OCI-LY3 (cell line): ENCODE measurements around the gene ARID5B.

Source experiments
- H2AFZ ChIP-seq: fragments of 200-600, 300-600 bp; shearing (Covaris generic); 2 replicates; pipeline ENCODE4 v1.6.0; 2014; ENCODE audit warnings: antibody characterized with exemption, low read depth, low read length
- H3K27ac ChIP-seq: fragments of 200-600, 300-600 bp; sonication (generic); 2 replicates; pipeline ENCODE4 v1.5.1; 2014; ENCODE audit warnings: mild to moderate bottlenecking, low read length, moderate library complexity, mixed read lengths
- H3K27me3 ChIP-seq: fragments of 200-600, 300-600 bp; sonication (generic); 2 replicates; pipeline ENCODE4 v1.6.1; 2014; ENCODE audit warnings: low read depth, low read length, mixed read lengths
- H3K36me3 ChIP-seq: fragments of 200-600, 300-600 bp; sonication (generic); replicated peaks from 2 replicates; pipeline ENCODE3; 2014; ENCODE audit warnings: low read depth, low read length, mixed read lengths
- H3K4me1 ChIP-seq: fragments of 300-600, 200-600 bp; sonication (generic); 2 replicates; pipeline ENCODE4 v1.6.1; 2014; ENCODE audit warnings: low read length, mixed read lengths
- H3K4me2 ChIP-seq: fragments of 200-600, 300-600 bp; sonication (generic); 2 replicates; pipeline ENCODE4 v1.6.1; 2014; ENCODE audit warnings: low read length, mixed read lengths
- H3K4me3 ChIP-seq: fragments of 300-600, 200-600 bp; sonication (generic); 2 replicates; pipeline ENCODE4 v1.5.1; 2014; ENCODE audit warnings: antibody characterized with exemption, mild to moderate bottlenecking, low read length, moderate library complexity
- H3K79me2 ChIP-seq: fragments of 300-600, 200-600 bp; shearing (Covaris generic); 2 replicates; pipeline ENCODE4 v1.6.1; 2014; ENCODE audit warnings: mild to moderate bottlenecking, low read length, mixed read lengths
- H3K9ac ChIP-seq: fragments of 300-600, 200-600 bp; shearing (Covaris generic); 2 replicates; pipeline ENCODE4 v1.6.0; 2014; ENCODE audit warnings: mild to moderate bottlenecking, low read length, moderate library complexity
- H3K9me3 ChIP-seq: fragments of 200-600, 300-600 bp; shearing (Covaris generic); 2 replicates; pipeline ENCODE4 v1.6.1; 2014; ENCODE audit warnings: low read length, mixed read lengths; ENCODE audit not compliant: insufficient read depth
- H4K20me1 ChIP-seq: fragments of 200-600, 300-600 bp; sonication (generic); 2 replicates; pipeline ENCODE4 v1.6.1; 2016; ENCODE audit warnings: low read length, mixed read lengths; ENCODE audit not compliant: insufficient read depth
- EZH2phosphoT487 ChIP-seq: fragments of 200-600 bp; shearing (Covaris generic); IDR thresholded peaks from 2 replicates; pipeline ENCODE4 v1.6.1; 2018; ENCODE audit warnings: antibody characterized with exemption, mixed run types, low read depth
- TF ChIP-seq, protein P1 (sequence below): fragments of 200-600, 300-600 bp; sonication (generic); IDR thresholded peaks from 2 replicates; pipeline ENCODE4 v1.5.1; 2014; ENCODE audit warnings: antibody characterized with exemption, low read length, low read depth

The ARID5B gene

GRCh38 chr10:61962971-61963370 lies 61.5 kb downstream of the ARID5B start:
- no peak overlapping the region for H3K27ac ChIP-seq
- peaks cover 7% of the 10 kb centered on the region; the same call in 1 of the 2 replicates for H3K9me3 ChIP-seq
- H3K4me3 ChIP-seq: no peak overlapping the region
- H3K27me3 ChIP-seq: no peaks in the 10 kb centered on the region
- H3K36me3 ChIP-seq: peaks cover 3% of the 10 kb centered on the region
- H2AFZ ChIP-seq: no peak overlapping the region
- H3K4me2 ChIP-seq: 0 out of 2 replicates have a peak overlapping the region, but pooled peaks have one; percentile 5
- H3K9ac ChIP-seq: no peak overlapping the region
- no peaks in the 10 kb centered on the region for H4K20me1 ChIP-seq
- no peak for TF ChIP-seq EZH2phosphoT487
- TF ChIP-seq, protein P1, sequence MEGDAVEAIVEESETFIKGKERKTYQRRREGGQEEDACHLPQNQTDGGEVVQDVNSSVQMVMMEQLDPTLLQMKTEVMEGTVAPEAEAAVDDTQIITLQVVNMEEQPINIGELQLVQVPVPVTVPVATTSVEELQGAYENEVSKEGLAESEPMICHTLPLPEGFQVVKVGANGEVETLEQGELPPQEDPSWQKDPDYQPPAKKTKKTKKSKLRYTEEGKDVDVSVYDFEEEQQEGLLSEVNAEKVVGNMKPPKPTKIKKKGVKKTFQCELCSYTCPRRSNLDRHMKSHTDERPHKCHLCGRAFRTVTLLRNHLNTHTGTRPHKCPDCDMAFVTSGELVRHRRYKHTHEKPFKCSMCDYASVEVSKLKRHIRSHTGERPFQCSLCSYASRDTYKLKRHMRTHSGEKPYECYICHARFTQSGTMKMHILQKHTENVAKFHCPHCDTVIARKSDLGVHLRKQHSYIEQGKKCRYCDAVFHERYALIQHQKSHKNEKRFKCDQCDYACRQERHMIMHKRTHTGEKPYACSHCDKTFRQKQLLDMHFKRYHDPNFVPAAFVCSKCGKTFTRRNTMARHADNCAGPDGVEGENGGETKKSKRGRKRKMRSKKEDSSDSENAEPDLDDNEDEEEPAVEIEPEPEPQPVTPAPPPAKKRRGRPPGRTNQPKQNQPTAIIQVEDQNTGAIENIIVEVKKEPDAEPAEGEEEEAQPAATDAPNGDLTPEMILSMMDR: no peak
- peaks cover 49% of the 10 kb centered on the region for H3K4me1 ChIP-seq
- no peaks in the 10 kb centered on the region for H3K79me2 ChIP-seq

DNA sequence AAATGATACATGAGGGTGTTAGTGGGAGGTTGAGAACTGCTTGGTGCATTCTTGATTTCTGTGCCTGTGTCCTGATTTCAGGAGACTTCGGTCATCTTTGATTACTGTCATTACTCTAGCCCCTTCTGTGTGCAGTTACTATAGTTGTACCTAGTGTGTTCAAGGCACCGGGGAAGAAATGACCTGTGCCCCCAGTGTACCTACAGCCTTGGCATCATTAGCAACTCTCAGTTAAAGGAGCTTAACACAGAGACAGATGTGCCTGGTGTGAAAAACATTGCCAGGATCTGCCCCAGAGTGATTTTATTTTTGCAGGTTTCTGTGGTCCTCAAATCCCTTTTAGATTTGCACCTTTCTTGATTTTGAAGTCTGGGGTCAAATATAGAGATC lies 62.2 kb downstream of the ARID5B start:
- H3K36me3 ChIP-seq: peaks cover 3% of the 10 kb centered on the region
- no peak overlapping the region for H3K9ac ChIP-seq
- H3K79me2 ChIP-seq: no peaks in the 10 kb centered on the region
- peak overlapping the region; percentile 40; the same call in 1 of the 2 replicates for H3K27ac ChIP-seq
- H3K27me3 ChIP-seq: no peaks in the 10 kb centered on the region
- H3K4me2 ChIP-seq: peak overlapping the region; percentile 81; the same call in 1 of the 2 replicates
- H3K9me3 ChIP-seq: peaks cover 7% of the 10 kb centered on the region; the same call in 1 of the 2 replicates
- H3K4me3 ChIP-seq: no peak overlapping the region
- peaks cover 49% of the 10 kb centered on the region for H3K4me1 ChIP-seq
- H2AFZ ChIP-seq: no peak overlapping the region
- TF ChIP-seq, protein P1: no peak
- no peaks in the 10 kb centered on the region for H4K20me1 ChIP-seq

DNA sequence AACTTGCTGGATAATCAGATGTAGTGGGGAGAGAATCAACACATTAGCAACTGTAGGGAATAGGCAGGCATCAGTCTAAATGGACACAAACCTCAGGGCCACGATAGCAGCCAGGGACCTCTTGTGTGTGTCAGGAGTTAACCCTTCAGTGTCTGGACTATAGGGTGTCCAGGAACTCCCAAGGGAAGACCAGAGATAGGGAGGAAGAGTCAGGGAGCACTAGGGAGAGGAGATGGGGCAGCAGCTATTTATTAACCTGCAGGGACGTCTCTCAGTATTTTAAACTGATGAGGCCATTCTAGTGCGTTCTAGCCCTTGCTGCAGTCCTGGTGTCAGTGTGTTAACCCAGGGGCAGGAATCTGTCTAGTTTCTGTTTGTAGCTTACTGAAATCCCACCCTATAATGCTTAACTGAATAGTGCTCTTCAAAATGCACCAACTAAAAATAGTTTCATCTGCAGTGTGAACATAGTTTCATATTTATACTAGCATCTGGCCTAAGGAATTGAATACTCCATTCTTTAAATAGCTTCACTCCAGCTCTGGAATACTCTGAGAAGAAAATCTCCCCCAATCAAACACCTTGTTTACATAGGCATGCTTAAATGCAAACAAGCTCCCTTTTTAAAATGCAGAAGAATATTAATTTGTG lies 62.7 kb downstream of the ARID5B start:
- Histone ChIP-seq H3K4me2 (peak overlapping the region; percentile 81), H4K20me1 (no peaks in the 10 kb centered on the region), H2AFZ (no peak overlapping the region), H3K27me3 (no peaks in the 10 kb centered on the region), H3K27ac (peak overlapping the region; percentile 40; the same call in 1 of the 2 replicates), H3K9me3 (peaks cover 7% of the 10 kb centered on the region; the same call in 1 of the 2 replicates), H3K4me1 (peaks cover 49% of the 10 kb centered on the region), H3K9ac (no peak overlapping the region), H3K4me3 (0 out of 2 replicates have a peak overlapping the region, but pooled peaks have one; percentile 10), H3K79me2 (no peaks in the 10 kb centered on the region), H3K36me3 (no peaks in the 10 kb centered on the region)
- TF ChIP-seq EZH2phosphoT487: no peak
- TF ChIP-seq, protein P1: no peak

DNA sequence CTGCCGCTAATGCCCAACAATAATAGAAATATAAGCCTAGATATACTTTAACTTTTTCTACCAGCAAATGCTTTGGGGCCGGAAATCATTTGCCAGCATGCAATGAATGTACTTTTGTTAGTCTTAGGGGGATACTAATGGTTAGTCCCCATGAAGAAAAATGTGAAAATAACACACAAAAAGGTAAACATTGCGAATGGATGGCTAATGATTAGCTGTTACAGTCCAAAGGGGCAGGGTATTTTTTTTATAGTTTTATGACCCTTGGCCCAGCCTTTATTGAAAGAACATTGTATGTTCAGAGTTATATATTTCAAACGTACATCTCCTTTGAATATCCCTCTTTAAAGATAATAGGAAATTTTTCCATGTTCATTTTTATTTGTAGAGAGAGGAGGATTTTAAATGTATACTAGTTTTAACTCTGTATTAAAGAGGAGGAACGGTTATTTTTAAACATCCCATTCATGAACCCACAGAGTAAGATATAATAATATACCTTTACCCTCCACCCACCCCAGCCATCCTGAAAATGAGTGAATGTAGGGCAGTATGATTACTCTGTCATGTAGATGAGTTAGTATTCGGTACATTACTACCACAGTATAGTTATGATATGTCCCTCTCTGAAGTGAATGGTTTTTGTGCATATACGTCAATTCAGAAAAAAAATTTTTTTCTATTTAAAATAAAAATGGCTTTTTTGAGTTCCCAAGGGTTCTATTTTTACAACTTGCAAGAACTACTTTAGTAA lies 63.6 kb downstream of the ARID5B start:
- H2AFZ ChIP-seq: no peak overlapping the region
- TF ChIP-seq, protein P1: no peak
- TF ChIP-seq EZH2phosphoT487: no peak
- no peaks in the 10 kb centered on the region for H3K79me2 ChIP-seq
- peak overlapping the region; percentile 81 for H3K4me2 ChIP-seq
- H3K9ac ChIP-seq: 0 out of 2 replicates have a peak overlapping the region, but pooled peaks have one; percentile 25
- H3K9me3 ChIP-seq: peaks cover 7% of the 10 kb centered on the region; the same call in 1 of the 2 replicates
- H3K27ac ChIP-seq: peak overlapping the region; percentile 40
- peaks cover 49% of the 10 kb centered on the region for H3K4me1 ChIP-seq
- H3K27me3 ChIP-seq: no peaks in the 10 kb centered on the region
- H4K20me1 ChIP-seq: no peaks in the 10 kb centered on the region
- no peaks in the 10 kb centered on the region for H3K36me3 ChIP-seq
- H3K4me3 ChIP-seq: peak overlapping the region; percentile 49
